H9 (cell line): ENCODE measurements around the gene SLBP. TPM values are rescaled to one million over a fixed set of nuclear protein-coding genes. Genes with fewer than 3 reads are reported as not detected.

Experiments
- DNase-seq: peaks from one replicate; pipeline ENCODE4 v3.0.0-alpha.2; 2017
- H2AFZ ChIP-seq: one replicate; pipeline ENCODE4 v1.6.1; 2013; ENCODE audit warnings: mild to moderate bottlenecking, low read length, control low read depth, moderate library complexity
- H2AK5ac ChIP-seq: 2 replicates; pipeline ENCODE4 v1.6.1; 2013; ENCODE audit warnings: low read length, control low read depth, mixed read lengths; ENCODE audit not compliant: insufficient read length
- H2BK120ac ChIP-seq: one replicate; pipeline ENCODE4 v1.6.1; 2013; ENCODE audit warnings: low read depth, mild to moderate bottlenecking, low read length, control low read depth, inconsistent platforms; ENCODE audit not compliant: poor library complexity, severe bottlenecking
- H2BK12ac ChIP-seq: 2 replicates; pipeline ENCODE4 v1.6.1; 2013; ENCODE audit warnings: low read length, control low read depth, mixed read lengths, low read depth; ENCODE audit not compliant: insufficient read length
- H2BK15ac ChIP-seq: 2 replicates; pipeline ENCODE4 v1.6.1; 2013; ENCODE audit warnings: low read depth, low read length, control low read depth
- H2BK20ac ChIP-seq: one replicate; pipeline ENCODE4 v1.6.1; 2013; ENCODE audit warnings: low read depth, mild to moderate bottlenecking, low read length, control low read depth, inconsistent platforms; ENCODE audit not compliant: poor library complexity, severe bottlenecking
- H2BK5ac ChIP-seq: 2 replicates; pipeline ENCODE4 v1.6.1; 2013; ENCODE audit warnings: low read length, control low read depth, mixed read lengths; ENCODE audit not compliant: insufficient read length
- H3K14ac ChIP-seq: 2 replicates; pipeline ENCODE4 v1.6.1; 2013; ENCODE audit warnings: low read length, control low read depth; ENCODE audit not compliant: insufficient read depth
- H3K18ac ChIP-seq: 2 replicates; pipeline ENCODE4 v1.6.1; 2013; ENCODE audit warnings: low read depth, mild to moderate bottlenecking, mixed read lengths, low read length, control low read depth; ENCODE audit not compliant: insufficient read length
- H3K23ac ChIP-seq: 2 replicates; pipeline ENCODE4 v1.6.1; 2013; ENCODE audit warnings: low read length, control low read depth, mixed read lengths, low read depth; ENCODE audit not compliant: insufficient read length
- H3K23me2 ChIP-seq: 2 replicates; pipeline ENCODE4 v1.6.1; 2013; ENCODE audit warnings: low read depth, mild to moderate bottlenecking, mixed read lengths, low read length, control low read depth; ENCODE audit not compliant: insufficient read length, poor library complexity, severe bottlenecking
- H3K27ac ChIP-seq: 2 replicates; pipeline ENCODE4 v1.5.1; 2013; ENCODE audit warnings: low read length, control low read depth, mixed read lengths, low read depth; ENCODE audit not compliant: insufficient read length
- H3K27me3 ChIP-seq: 2 replicates; pipeline ENCODE4 v1.6.1; 2013; ENCODE audit warnings: low read length, control low read depth, inconsistent platforms; ENCODE audit not compliant: insufficient read depth
- H3K4ac ChIP-seq: 2 replicates; pipeline ENCODE4 v1.6.1; 2013; ENCODE audit warnings: low read depth, mild to moderate bottlenecking, control low read depth, inconsistent platforms, low read length, moderate library complexity
- H3K4me1 ChIP-seq: 2 replicates; pipeline ENCODE4 v1.6.1; 2013; ENCODE audit warnings: low read length, control low read depth, inconsistent platforms; ENCODE audit not compliant: insufficient read depth
- H3K4me2 ChIP-seq: 2 replicates; pipeline ENCODE4 v1.6.1; 2013; ENCODE audit warnings: low read length, control low read depth, mixed read lengths; ENCODE audit not compliant: insufficient read length, insufficient read depth
- H3K56ac ChIP-seq: 2 replicates; pipeline ENCODE4 v1.6.1; 2013; ENCODE audit warnings: low read depth, mild to moderate bottlenecking, mixed read lengths, low read length, control low read depth; ENCODE audit not compliant: insufficient read length
- H3K79me1 ChIP-seq: 2 replicates; pipeline ENCODE4 v1.6.1; 2013; ENCODE audit warnings: low read depth, mild to moderate bottlenecking, moderate library complexity, low read length, control low read depth, inconsistent platforms; ENCODE audit not compliant: insufficient read depth, poor library complexity, severe bottlenecking
- H3K79me2 ChIP-seq: 2 replicates; pipeline ENCODE4 v1.6.1; 2013; ENCODE audit warnings: low read length, control low read depth, inconsistent platforms; ENCODE audit not compliant: insufficient read depth
- H3K9ac ChIP-seq: 2 replicates; pipeline ENCODE4 v1.6.1; 2013; ENCODE audit warnings: low read length, control low read depth, mixed read lengths; ENCODE audit not compliant: insufficient read length; ENCODE audit errors: extremely low read depth
- H3K9me3 ChIP-seq: one replicate; pipeline ENCODE4 v1.6.1; 2013; ENCODE audit warnings: low read depth, low read length, inconsistent platforms; ENCODE audit not compliant: control insufficient read depth
- H3T11ph ChIP-seq: one replicate; pipeline ENCODE4 v1.6.1; 2013; ENCODE audit warnings: mild to moderate bottlenecking, low read length, control low read depth, inconsistent platforms
- H4K20me1 ChIP-seq: one replicate; pipeline ENCODE4 v1.6.1; 2013; ENCODE audit not compliant: control insufficient read depth, insufficient read length, insufficient read depth
- H4K5ac ChIP-seq: 2 replicates; pipeline ENCODE4 v1.6.1; 2013; ENCODE audit warnings: low read depth, mild to moderate bottlenecking, mixed read lengths, low read length, control low read depth; ENCODE audit not compliant: insufficient read length
- H4K8ac ChIP-seq: replicated peaks from 2 replicates; pipeline ENCODE4 v1.6.1; 2013; ENCODE audit warnings: low read length, control low read depth, mixed read lengths, low read depth; ENCODE audit not compliant: insufficient read length
- H4K91ac ChIP-seq: 2 replicates; pipeline ENCODE4 v1.6.1; 2013; ENCODE audit warnings: low read depth, mild to moderate bottlenecking, moderate library complexity, mixed read lengths, low read length, control low read depth; ENCODE audit not compliant: insufficient read length
- H3K27ac Mint-ChIP-seq, 3 experiments: 2 replicates in 2 of 3; 3 replicates in 1 of 3; pipeline ENCODE4 v1.8.0; 2020 to 2021; ENCODE audit warnings: mixed read lengths in 3 of 3, mild to moderate bottlenecking in 1 of 3, moderate library complexity in 1 of 3
- H3K27me3 Mint-ChIP-seq: 2 replicates; pipeline ENCODE4 v1.8.0; 2021; ENCODE audit warnings: low read depth, mild to moderate bottlenecking, moderate library complexity, mixed read lengths
- H3K36me3 Mint-ChIP-seq, 3 experiments: 2 replicates in 2 of 3; 3 replicates in 1 of 3; pipeline ENCODE4 v1.8.0; 2020 to 2021; ENCODE audit warnings: low read depth in 3 of 3, mixed read lengths in 3 of 3; ENCODE audit not compliant: insufficient read depth in 1 of 3
- H3K4me1 Mint-ChIP-seq, 2 experiments: 2 replicates each; pipeline ENCODE4 v1.8.0; 2020; ENCODE audit warnings: mixed read lengths in 2 of 2
- H3K4me3 Mint-ChIP-seq, 2 experiments: 2 replicates in 1 of 2; 3 replicates in 1 of 2; pipeline ENCODE4 v1.8.0; 2020 to 2021; ENCODE audit warnings: mild to moderate bottlenecking in 2 of 2, mixed read lengths in 2 of 2, moderate library complexity in 1 of 2
- H3K9me3 Mint-ChIP-seq, 2 experiments: 2 replicates in 1 of 2; 3 replicates in 1 of 2; pipeline ENCODE4 v1.8.0; 2020; ENCODE audit warnings: mild to moderate bottlenecking in 2 of 2, mixed read lengths in 2 of 2, moderate library complexity in 1 of 2
- WGBS: extraction: QIAGEN DNeasy Blood & Tissue Kit; methylation state at CpG from one replicate; pipeline ENCODE4 v1.1.7; 2013; ENCODE audit warnings: missing lambda C conversion rate, low lambda C conversion rate, mixed read lengths; ENCODE audit not compliant: insufficient read length; ENCODE audit errors: extremely low coverage; 5-methylcytosine and 5-hydroxymethylcytosine counted together
- total RNA-seq: library from RNA; stranded (reverse); gene quantifications from 2 replicates; pipeline ENCODE4 v1.2.1, GENCODE V29; 2021
- TF ChIP-seq, protein P1 (sequence below): fragments of 200-600 bp; sonication (generic); conservative IDR thresholded peaks from 3 replicates; pipeline ENCODE4 v1.8.0; 2021; ENCODE audit warnings: antibody characterized with exemption, mild to moderate bottlenecking

The SLBP gene
- total RNA-seq, 1 experiment from 2014 or later, result 62.7 TPM

- H3K4me1 Mint-ChIP-seq, result peaks cover 6 to 12% of the 10 kb centered on the region in 2 experiments
- no peak overlapping the region for H3K4me2 ChIP-seq
- H2BK20ac ChIP-seq, result no peak overlapping the region
- H2BK15ac ChIP-seq, result no peak overlapping the region
- H3K36me3 Mint-ChIP-seq, result no peaks in the 10 kb centered on the region
- H3K4me1 ChIP-seq, result no peaks in the 10 kb centered on the region
- H2AFZ ChIP-seq, result no peak overlapping the region
- H3K9me3 Mint-ChIP-seq, result no peaks in the 10 kb centered on the region
- H2AK5ac ChIP-seq, result no peak overlapping the region
- no peak overlapping the region for H3K27ac ChIP-seq
- no CpG with 5 or more reads among the region's 48 CpGs for WGBS
- H3K23ac ChIP-seq, result no peak overlapping the region
- no peaks in the 10 kb centered on the region for H3K27me3 Mint-ChIP-seq
- TF ChIP-seq, protein P1, sequence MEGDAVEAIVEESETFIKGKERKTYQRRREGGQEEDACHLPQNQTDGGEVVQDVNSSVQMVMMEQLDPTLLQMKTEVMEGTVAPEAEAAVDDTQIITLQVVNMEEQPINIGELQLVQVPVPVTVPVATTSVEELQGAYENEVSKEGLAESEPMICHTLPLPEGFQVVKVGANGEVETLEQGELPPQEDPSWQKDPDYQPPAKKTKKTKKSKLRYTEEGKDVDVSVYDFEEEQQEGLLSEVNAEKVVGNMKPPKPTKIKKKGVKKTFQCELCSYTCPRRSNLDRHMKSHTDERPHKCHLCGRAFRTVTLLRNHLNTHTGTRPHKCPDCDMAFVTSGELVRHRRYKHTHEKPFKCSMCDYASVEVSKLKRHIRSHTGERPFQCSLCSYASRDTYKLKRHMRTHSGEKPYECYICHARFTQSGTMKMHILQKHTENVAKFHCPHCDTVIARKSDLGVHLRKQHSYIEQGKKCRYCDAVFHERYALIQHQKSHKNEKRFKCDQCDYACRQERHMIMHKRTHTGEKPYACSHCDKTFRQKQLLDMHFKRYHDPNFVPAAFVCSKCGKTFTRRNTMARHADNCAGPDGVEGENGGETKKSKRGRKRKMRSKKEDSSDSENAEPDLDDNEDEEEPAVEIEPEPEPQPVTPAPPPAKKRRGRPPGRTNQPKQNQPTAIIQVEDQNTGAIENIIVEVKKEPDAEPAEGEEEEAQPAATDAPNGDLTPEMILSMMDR, result no peak
- no peak overlapping the region for H4K8ac ChIP-seq
- no peak overlapping the region for H3K27ac Mint-ChIP-seq
- H3K4ac ChIP-seq, result no peak overlapping the region
- H4K5ac ChIP-seq, result no peak overlapping the region
- no peaks in the 10 kb centered on the region for H3K9me3 ChIP-seq
- no peaks in the 10 kb centered on the region for H4K20me1 ChIP-seq
- H3K18ac ChIP-seq, result no peak overlapping the region
- no peak overlapping the region for H3K56ac ChIP-seq
- H3K23me2 ChIP-seq, result no peaks in the 10 kb centered on the region
- no peaks in the 10 kb centered on the region for H3K27me3 ChIP-seq
- no peak overlapping the region for H4K91ac ChIP-seq
- no peak for DNase-seq
- H3K14ac ChIP-seq, result no peak overlapping the region
- H3K79me2 ChIP-seq, result no peaks in the 10 kb centered on the region
- H3T11ph ChIP-seq, result no peak overlapping the region
- H2BK120ac ChIP-seq, result no peak overlapping the region
- no peak overlapping the region for H2BK5ac ChIP-seq
- H3K79me1 ChIP-seq, result no peaks in the 10 kb centered on the region
- no peak overlapping the region for H3K9ac ChIP-seq
- no peak overlapping the region for H3K4me3 Mint-ChIP-seq
- H2BK12ac ChIP-seq, result no peak overlapping the region
Measured at GRCh38 chr4:1643971-1644735, 68.0 kb downstream of the SLBP start.

Other genes with a start within 250 kb of the SLBP start
- 2.3 and 2.4 TPM in 2 replicates for gene FAM53A, start 28.0 kb downstream of the SLBP start, total RNA-seq
- 27.3 and 30.4 TPM in 2 replicates for gene TMEM129, start 9.0 kb upstream of the SLBP start, total RNA-seq
- gene TACC3, start 9.2 kb upstream of the SLBP start, total RNA-seq, result 150 and 156 TPM in 2 replicates
- gene FGFR3, start 81.0 kb upstream of the SLBP start, total RNA-seq, result 75.7 and 81.2 TPM in 2 replicates
- gene LETM1, start 143.8 kb upstream of the SLBP start, total RNA-seq, result 41.3 and 43.4 TPM in 2 replicates
- 123 and 136 TPM in 2 replicates for gene NSD2, start 159.1 kb upstream of the SLBP start, total RNA-seq